GM19099 (cell line): ENCODE measurements around the gene INHA.

Source experiments
- POLR2A ChIP-seq: IDR thresholded peaks from 3 replicates; pipeline ENCODE4 v1.6.1; 2011; ENCODE audit warnings: low read depth; ENCODE audit not compliant: insufficient read length; ENCODE audit errors: extremely low read depth

INHA gene, protein sequence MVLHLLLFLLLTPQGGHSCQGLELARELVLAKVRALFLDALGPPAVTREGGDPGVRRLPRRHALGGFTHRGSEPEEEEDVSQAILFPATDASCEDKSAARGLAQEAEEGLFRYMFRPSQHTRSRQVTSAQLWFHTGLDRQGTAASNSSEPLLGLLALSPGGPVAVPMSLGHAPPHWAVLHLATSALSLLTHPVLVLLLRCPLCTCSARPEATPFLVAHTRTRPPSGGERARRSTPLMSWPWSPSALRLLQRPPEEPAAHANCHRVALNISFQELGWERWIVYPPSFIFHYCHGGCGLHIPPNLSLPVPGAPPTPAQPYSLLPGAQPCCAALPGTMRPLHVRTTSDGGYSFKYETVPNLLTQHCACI

DNA sequence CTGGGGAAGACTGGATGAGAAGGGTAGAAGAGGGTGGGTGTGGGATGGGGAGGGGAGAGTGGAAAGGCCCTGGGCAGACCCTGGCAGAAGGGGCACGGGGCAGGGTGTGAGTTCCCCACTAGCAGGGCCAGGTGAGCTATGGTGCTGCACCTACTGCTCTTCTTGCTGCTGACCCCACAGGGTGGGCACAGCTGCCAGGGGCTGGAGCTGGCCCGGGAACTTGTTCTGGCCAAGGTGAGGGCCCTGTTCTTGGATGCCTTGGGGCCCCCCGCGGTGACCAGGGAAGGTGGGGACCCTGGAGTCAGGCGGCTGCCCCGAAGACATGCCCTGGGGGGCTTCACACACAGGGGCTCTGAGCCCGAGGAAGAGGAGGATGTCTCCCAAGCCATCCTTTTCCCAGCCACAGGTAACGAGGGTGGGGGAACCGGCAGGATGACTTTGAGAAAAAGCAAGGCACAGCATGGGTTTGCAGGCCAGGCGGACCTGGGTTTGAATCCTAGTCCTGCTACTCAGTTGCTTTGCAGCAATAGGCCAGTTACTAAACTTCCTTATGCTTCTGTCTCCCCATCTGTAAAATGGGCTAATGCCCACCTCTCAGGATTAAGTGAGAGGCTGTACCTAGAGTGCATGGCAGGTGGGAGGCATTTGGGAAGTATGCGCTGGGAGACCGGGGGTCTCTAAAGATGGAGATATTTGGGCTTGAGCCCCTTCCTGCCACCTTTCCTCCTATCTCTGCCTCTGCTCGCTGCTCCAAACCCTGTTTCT is at the start of gene INHA:
Gene INHA, plus strand, starts transcription at position 74 of the 765 bp plus-strand sequence. Its CDS starts 65 bp downstream, at position 139.
- TF ChIP-seq POLR2A, result no peak

GRCh38 chr2:219523031-219523671 is 49.0 kb upstream of the INHA start:
- TF ChIP-seq POLR2A, result no peak

DNA sequence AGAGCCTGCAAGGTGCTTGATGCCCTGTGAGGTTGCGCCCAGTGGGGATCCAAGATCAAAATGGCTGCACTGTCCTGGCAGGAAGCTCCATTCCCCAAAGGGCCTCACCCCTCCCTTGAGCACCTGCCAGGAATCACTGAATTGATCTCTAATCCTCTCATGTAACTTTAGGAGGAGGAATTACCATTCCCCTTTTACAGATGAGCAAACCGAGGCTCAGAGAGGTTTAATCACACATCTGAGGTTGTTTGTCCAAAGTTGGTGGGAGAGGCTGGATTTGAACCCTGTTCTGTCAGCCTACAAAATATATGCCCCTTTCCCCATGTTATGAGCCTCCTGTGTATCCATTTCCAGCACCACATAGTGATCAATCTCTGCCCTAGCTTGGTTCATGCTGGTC is 47.3 kb upstream of the INHA start:
- TF ChIP-seq POLR2A, result no peak

GRCh38 chr2:219525533-219526232 is 46.4 kb upstream of the INHA start:
- no peak for TF ChIP-seq POLR2A

DNA sequence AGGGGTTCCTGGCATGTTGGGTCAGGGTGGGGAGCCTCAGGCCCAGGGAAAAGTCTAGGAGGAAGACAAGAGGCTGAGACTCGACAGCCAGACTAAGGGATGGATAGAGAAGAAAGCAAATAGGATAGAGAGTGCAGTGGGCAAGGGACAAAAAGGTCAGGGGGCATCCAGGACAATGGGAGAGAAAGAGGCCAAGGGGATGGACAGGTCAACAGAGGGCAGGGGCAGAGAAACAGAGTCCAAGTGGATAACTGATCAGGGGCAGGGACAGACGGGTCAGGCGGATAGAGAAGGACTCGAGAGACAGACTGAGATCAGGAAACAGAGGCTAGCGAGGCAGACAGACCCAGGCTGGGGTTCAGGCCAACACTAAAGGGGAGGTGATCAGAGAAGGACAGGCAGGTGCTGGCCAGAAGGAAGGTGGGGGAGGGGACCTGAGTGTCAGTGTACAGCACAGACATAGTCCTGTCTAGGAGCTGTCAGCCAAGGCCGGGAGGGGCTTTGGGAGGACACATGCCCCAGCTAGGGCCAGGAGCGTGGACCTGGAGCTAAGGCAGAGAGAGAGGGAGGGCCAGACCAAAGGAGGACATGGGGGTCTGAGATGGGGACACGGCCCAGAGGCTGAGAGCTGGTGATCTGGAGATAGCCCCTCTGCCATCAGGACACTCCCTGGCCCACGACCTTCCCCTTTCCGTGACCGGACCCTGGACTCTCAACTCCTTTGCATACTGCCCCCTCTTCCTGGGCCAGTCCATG is 45.6 kb upstream of the INHA start:
- TF ChIP-seq POLR2A, result no peak

- TF ChIP-seq POLR2A, result no peak
Observed at GRCh38 chr2:219527076-219527394, 45.1 kb upstream of the INHA start.

DNA sequence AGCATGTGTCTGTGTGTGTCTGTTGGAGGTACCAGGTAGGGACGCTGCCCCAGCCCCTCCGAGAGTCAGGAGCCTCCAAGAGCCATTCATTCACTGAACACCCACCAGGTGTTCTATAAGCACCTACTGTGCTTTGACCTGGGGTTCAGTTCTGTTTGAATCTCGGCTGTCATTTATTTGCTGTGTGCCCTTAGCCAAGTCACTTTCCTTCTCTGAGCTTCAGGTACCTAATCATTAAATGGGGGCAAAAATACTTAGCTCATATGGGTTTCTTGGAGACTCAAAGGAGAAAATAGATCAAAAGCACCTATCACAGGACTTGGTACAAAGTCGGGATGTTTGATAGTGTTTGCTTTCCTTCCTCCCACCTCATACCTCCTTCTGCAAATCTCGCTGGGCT is 44.6 kb upstream of the INHA start:
- TF ChIP-seq POLR2A, result no peak

- TF ChIP-seq POLR2A, result no peak
Observed at GRCh38 chr2:219530048-219530963, 41.8 kb upstream of the INHA start.

- no peak for TF ChIP-seq POLR2A
Observed at GRCh38 chr2:219531639-219532377, 40.3 kb upstream of the INHA start.

DNA sequence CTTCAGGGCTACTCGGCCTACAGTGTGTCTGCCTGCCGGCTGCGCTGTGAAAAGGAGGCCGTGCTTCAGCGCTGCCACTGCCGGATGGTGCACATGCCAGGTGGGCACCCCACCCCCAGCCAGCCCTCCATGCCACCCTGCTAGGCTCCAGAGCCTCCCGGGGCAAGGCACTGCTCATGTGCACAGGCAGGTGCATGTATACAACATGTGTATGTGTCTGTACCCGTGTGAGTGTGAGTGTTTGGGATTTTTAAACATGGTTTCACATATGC is 39.8 kb upstream of the INHA start:
- TF ChIP-seq POLR2A, result no peak

- TF ChIP-seq POLR2A, result no peak
Observed at GRCh38 chr2:219533930-219534661, 38.0 kb upstream of the INHA start.

GRCh38 chr2:219536425-219536824 is 35.7 kb upstream of the INHA start:
- no peak for TF ChIP-seq POLR2A
